HAP-1 (cell line): ENCODE measurements around the gene LARP1B.
"Not testable (repeated sequence)": the region's sequence is repeated elsewhere in the genome, so short reads cannot be mapped to it uniquely, and the experiment has no call there.

Source experiments
- DNase-seq, 2 experiments: peaks; one replicate each; pipeline ENCODE4 v3.0.0-alpha.2; 2016 to 2020; ENCODE audit warnings: low spot score in 2 of 2
- H3K27me3 ChIP-seq: fragments of 250-450 bp; sonication (Bioruptor Pico); 2 replicates; pipeline ENCODE4 v1.5.1; 2020; ENCODE audit warnings: low read depth, mild to moderate bottlenecking, moderate library complexity
- H3K36me3 ChIP-seq: fragments of 250-450 bp; sonication (Bioruptor Pico); replicated peaks from 2 replicates; pipeline ENCODE4 v1.5.1; 2020; ENCODE audit warnings: mild to moderate bottlenecking
- H3K4me1 ChIP-seq: fragments of 250-450 bp; sonication (Bioruptor Pico); 2 replicates; pipeline ENCODE4 v1.5.1; 2020; ENCODE audit warnings: mild to moderate bottlenecking
- H3K4me3 ChIP-seq: fragments of 250-450 bp; sonication (Bioruptor Pico); 2 replicates; pipeline ENCODE4 v1.5.1; 2020; ENCODE audit warnings: mild to moderate bottlenecking, moderate library complexity
- H3K9me3 ChIP-seq: fragments of 250-450 bp; sonication (Bioruptor Pico); 2 replicates; pipeline ENCODE4 v1.5.1; 2020; ENCODE audit warnings: mild to moderate bottlenecking, moderate library complexity
- in situ Hi-C: fragments of 300-500 bp; cut with MboI; formaldehyde crosslinking; loops from 3 replicates; pipeline ENCODE4 v1.14.3; 2020; ENCODE audit warnings: low sequenced_read_pairs, inconsistent platforms, mixed read lengths

LARP1B gene

GRCh38 chr4:128060699-128061565 is at the start of gene LARP1B:
Gene LARP1B (plus strand): TSS chr4:128061312. CDS start chr4:128074952, 13,640 bp downstream.
- in situ Hi-C loops = no loop called here
- H3K27me3 ChIP-seq = no peaks in the 10 kb centered on the region

GRCh38 chr4:128025319-128025718 is 35.8 kb upstream of the LARP1B start:
- no peaks in the 10 kb centered on the region for H3K4me1 ChIP-seq
- no peak for DNase-seq
- no peak overlapping the region for H3K4me3 ChIP-seq
- no peaks in the 10 kb centered on the region for H3K9me3 ChIP-seq
- no peaks in the 10 kb centered on the region for H3K27me3 ChIP-seq
- in situ Hi-C loops = no loop called here
- H3K36me3 ChIP-seq = peaks cover 4% of the 10 kb centered on the region; the same call in 1 of the 2 replicates

More at GRCh38 chr4:128060699-128061565, at the start of gene LARP1B:
- DNase-seq = peak; percentile 94 to 97
- Histone ChIP-seq H3K9me3 (no peaks in the 10 kb centered on the region), H3K4me1 (peaks cover 30% of the 10 kb centered on the region), H3K4me3 (peak within 1 kb of the TSS; percentile 63), H3K36me3 (no peaks in the 10 kb centered on the region)

- Histone ChIP-seq H3K9me3 (no peaks in the 10 kb centered on the region), H3K4me3 (no peak overlapping the region), H3K4me1 (peaks cover 5% of the 10 kb centered on the region), H3K27me3 (no peaks in the 10 kb centered on the region), H3K36me3 (peaks cover 8% of the 10 kb centered on the region; the same call in 1 of the 2 replicates)
- DNase-seq = no peak
- in situ Hi-C loops = no loop called here
These were observed 31.2 kb upstream of the LARP1B start for GRCh38 chr4:128029907-128030306.

- in situ Hi-C loops = no loop called here
- Histone ChIP-seq H3K4me1 (peaks cover 5% of the 10 kb centered on the region), H3K27me3 (no peaks in the 10 kb centered on the region), H3K36me3 (peaks cover 8% of the 10 kb centered on the region; the same call in 1 of the 2 replicates), H3K4me3 (no peak overlapping the region), H3K9me3 (no peaks in the 10 kb centered on the region)
- peak in 1 of 2 experiments; percentile 84 for DNase-seq
These were observed 29.2 kb upstream of the LARP1B start for GRCh38 chr4:128031756-128032384.

GRCh38 chr4:128039568-128039967 is 21.5 kb upstream of the LARP1B start:
- Histone ChIP-seq H3K9me3 (no peaks in the 10 kb centered on the region), H3K4me1 (no peaks in the 10 kb centered on the region), H3K36me3 (no peaks in the 10 kb centered on the region), H3K27me3 (no peaks in the 10 kb centered on the region), H3K4me3 (no peak overlapping the region)
- in situ Hi-C loops = no loop called here
- no peak for DNase-seq

- H3K36me3 ChIP-seq, DNase-seq, H3K27me3 ChIP-seq, H3K4me1 ChIP-seq, H3K9me3 ChIP-seq, in situ Hi-C loops, H3K4me3 ChIP-seq: not testable (repeated sequence)
These were observed 14.1 kb upstream of the LARP1B start for GRCh38 chr4:128047019-128047418.

- H3K4me1 ChIP-seq, H3K36me3 ChIP-seq, H3K4me3 ChIP-seq, H3K27me3 ChIP-seq, in situ Hi-C loops, H3K9me3 ChIP-seq, DNase-seq: not testable (repeated sequence)
These were observed 13.6 kb upstream of the LARP1B start for GRCh38 chr4:128047514-128047913.

- H3K4me3 ChIP-seq, in situ Hi-C loops, H3K27me3 ChIP-seq, H3K36me3 ChIP-seq, H3K9me3 ChIP-seq: not testable (repeated sequence)
- DNase-seq = peak in 1 of 2 experiments; percentile 45
- H3K4me1 ChIP-seq = peaks cover 11% of the 10 kb centered on the region
These were observed 9.9 kb upstream of the LARP1B start for GRCh38 chr4:128051229-128051628.

- peak in 1 of 2 experiments; percentile 57 for DNase-seq
These were observed 6.2 kb upstream of the LARP1B start for GRCh38 chr4:128054907-128055306.

GRCh38 chr4:128055441-128056206 is 5.5 kb upstream of the LARP1B start:
- in situ Hi-C loops, H3K36me3 ChIP-seq, H3K4me3 ChIP-seq, H3K27me3 ChIP-seq, H3K9me3 ChIP-seq: not testable (repeated sequence)
- peaks cover 19% of the 10 kb centered on the region for H3K4me1 ChIP-seq
- DNase-seq = peak; percentile 70 to 97

More at GRCh38 chr4:128054907-128055306, 6.2 kb upstream of the LARP1B start:
- H3K27me3 ChIP-seq, H3K36me3 ChIP-seq, in situ Hi-C loops, H3K4me3 ChIP-seq, H3K9me3 ChIP-seq: not testable (repeated sequence)
- H3K4me1 ChIP-seq = peaks cover 14% of the 10 kb centered on the region

GRCh38 chr4:128056396-128056795 is 4.7 kb upstream of the LARP1B start:
- peaks cover 19% of the 10 kb centered on the region for H3K4me1 ChIP-seq
- H3K27me3 ChIP-seq = no peaks in the 10 kb centered on the region
- H3K4me3 ChIP-seq = no peak overlapping the region
- no peaks in the 10 kb centered on the region for H3K9me3 ChIP-seq
- no peak for DNase-seq
- in situ Hi-C loops = no loop called here
- H3K36me3 ChIP-seq = no peaks in the 10 kb centered on the region

GRCh38 chr4:128060121-128060698 is 902 bp upstream of the LARP1B start:
- Histone ChIP-seq H3K27me3 (no peaks in the 10 kb centered on the region), H3K36me3 (no peaks in the 10 kb centered on the region), H3K4me3 (peak overlapping the region; percentile 63), H3K4me1 (peaks cover 27% of the 10 kb centered on the region), H3K9me3 (no peaks in the 10 kb centered on the region)
- DNase-seq = no peak
- in situ Hi-C loops = no loop called here
